Measurements from ENCODE around the gene ZNF407.
"Not testable (repeated sequence)": the region's sequence is repeated elsewhere in the genome, so short reads cannot be mapped to it uniquely, and the experiment has no call there.

Gene ZNF407

GRCh38 chr18:74949611-74950010 is 351.9 kb downstream of the ZNF407 start:
- Histone ChIP-seq H3K9me3 (ENCODE audit: control insufficient read depth, insufficient read depth, low read length) (no peaks in the 10 kb centered on the region), H3K9ac (ENCODE audit: low read depth, low read length) (no peak overlapping the region), H3K4me1 (ENCODE audit: insufficient read depth, low read length) (peaks cover 38% of the 10 kb centered on the region), H3K36me3 (ENCODE audit: insufficient read depth, low read length) (no peaks in the 10 kb centered on the region)

GRCh38 chr18:74950479-74950878 is 352.8 kb downstream of the ZNF407 start:
- H3K4me1 ChIP-seq (ENCODE audit: insufficient read depth, low read length), result peaks cover 38% of the 10 kb centered on the region

GRCh38 chr18:74951165-74951760 is 353.6 kb downstream of the ZNF407 start:
- peaks cover 38% of the 10 kb centered on the region for H3K4me1 ChIP-seq (ENCODE audit: insufficient read depth, low read length)
- H3K9ac ChIP-seq (ENCODE audit: low read depth, low read length), result no peak overlapping the region
- no peaks in the 10 kb centered on the region for H3K36me3 ChIP-seq (ENCODE audit: insufficient read depth, low read length)
- H3K9me3 ChIP-seq (ENCODE audit: control insufficient read depth, insufficient read depth, low read length), result no peaks in the 10 kb centered on the region

More at GRCh38 chr18:74950479-74950878, 352.8 kb downstream of the ZNF407 start:
- H3K36me3 ChIP-seq (ENCODE audit: insufficient read depth, low read length), result no peaks in the 10 kb centered on the region
- no peaks in the 10 kb centered on the region for H3K9me3 ChIP-seq (ENCODE audit: control insufficient read depth, insufficient read depth, low read length)
- H3K9ac ChIP-seq (ENCODE audit: low read depth, low read length), result no peak overlapping the region

- Histone ChIP-seq H3K9me3 (ENCODE audit: control insufficient read depth, insufficient read depth, low read length) (no peaks in the 10 kb centered on the region), H3K4me1 (ENCODE audit: insufficient read depth, low read length) (no peaks in the 10 kb centered on the region), H3K36me3 (ENCODE audit: insufficient read depth, low read length) (no peaks in the 10 kb centered on the region), H3K9ac (ENCODE audit: low read depth, low read length) (no peak overlapping the region)
Measured at GRCh38 chr18:74957588-74958224, 360.0 kb downstream of the ZNF407 start.

- Histone ChIP-seq H3K9me3 (ENCODE audit: control insufficient read depth, insufficient read depth, low read length) (no peaks in the 10 kb centered on the region), H3K4me1 (ENCODE audit: insufficient read depth, low read length) (no peaks in the 10 kb centered on the region), H3K36me3 (ENCODE audit: insufficient read depth, low read length) (no peaks in the 10 kb centered on the region), H3K9ac (ENCODE audit: low read depth, low read length) (no peak overlapping the region)
Measured at GRCh38 chr18:74959216-74959615, 361.5 kb downstream of the ZNF407 start.

GRCh38 chr18:74961596-74961995 is 363.9 kb downstream of the ZNF407 start:
- Histone ChIP-seq H3K9ac (ENCODE audit: low read depth, low read length) (no peak overlapping the region), H3K4me1 (ENCODE audit: insufficient read depth, low read length) (no peaks in the 10 kb centered on the region), H3K9me3 (ENCODE audit: control insufficient read depth, insufficient read depth, low read length) (no peaks in the 10 kb centered on the region), H3K36me3 (ENCODE audit: insufficient read depth, low read length) (no peaks in the 10 kb centered on the region)

- no peaks in the 10 kb centered on the region for H3K36me3 ChIP-seq (ENCODE audit: insufficient read depth, low read length)
- H3K4me1 ChIP-seq (ENCODE audit: insufficient read depth, low read length), result no peaks in the 10 kb centered on the region
- H3K9me3 ChIP-seq (ENCODE audit: control insufficient read depth, insufficient read depth, low read length), result no peaks in the 10 kb centered on the region
- H3K9ac ChIP-seq (ENCODE audit: low read depth, low read length), result no peak overlapping the region
Measured at GRCh38 chr18:74963820-74964446, 366.3 kb downstream of the ZNF407 start.

GRCh38 chr18:74965682-74966081 is 368.0 kb downstream of the ZNF407 start:
- no peaks in the 10 kb centered on the region for H3K4me1 ChIP-seq (ENCODE audit: insufficient read depth, low read length)
- no peaks in the 10 kb centered on the region; the same call in 1 of the 2 replicates for H3K9me3 ChIP-seq (ENCODE audit: control insufficient read depth, insufficient read depth, low read length)
- H3K9ac ChIP-seq (ENCODE audit: low read depth, low read length), result no peak overlapping the region
- no peaks in the 10 kb centered on the region for H3K36me3 ChIP-seq (ENCODE audit: insufficient read depth, low read length)

- Histone ChIP-seq H3K4me1 (ENCODE audit: insufficient read depth, low read length) (no peaks in the 10 kb centered on the region), H3K9ac (ENCODE audit: low read depth, low read length) (no peak overlapping the region), H3K9me3 (ENCODE audit: control insufficient read depth, insufficient read depth, low read length) (no peaks in the 10 kb centered on the region; the same call in 1 of the 2 replicates), H3K36me3 (ENCODE audit: insufficient read depth, low read length) (no peaks in the 10 kb centered on the region)
Measured at GRCh38 chr18:74967438-74967837, 369.8 kb downstream of the ZNF407 start.

- Histone ChIP-seq H3K9ac (ENCODE audit: low read depth, low read length) (no peak overlapping the region), H3K9me3 (ENCODE audit: control insufficient read depth, insufficient read depth, low read length) (no peaks in the 10 kb centered on the region; the same call in 1 of the 2 replicates), H3K36me3 (ENCODE audit: insufficient read depth, low read length) (no peaks in the 10 kb centered on the region), H3K4me1 (ENCODE audit: insufficient read depth, low read length) (no peaks in the 10 kb centered on the region)
Measured at GRCh38 chr18:74967979-74968378, 370.3 kb downstream of the ZNF407 start.

GRCh38 chr18:74971358-74971757 is 373.7 kb downstream of the ZNF407 start:
- not testable (repeated sequence) for H3K4me1 ChIP-seq (ENCODE audit: insufficient read depth, low read length); H3K36me3 ChIP-seq (ENCODE audit: insufficient read depth, low read length); H3K9ac ChIP-seq (ENCODE audit: low read depth, low read length); H3K9me3 ChIP-seq (ENCODE audit: control insufficient read depth, insufficient read depth, low read length)

- H3K9me3 ChIP-seq (ENCODE audit: control insufficient read depth, insufficient read depth, low read length); H3K4me1 ChIP-seq (ENCODE audit: insufficient read depth, low read length); H3K9ac ChIP-seq (ENCODE audit: low read depth, low read length); H3K36me3 ChIP-seq (ENCODE audit: insufficient read depth, low read length): not testable (repeated sequence)
Measured at GRCh38 chr18:74971776-74972175, 374.1 kb downstream of the ZNF407 start.

GRCh38 chr18:74972354-74972753 is 374.7 kb downstream of the ZNF407 start:
- Histone ChIP-seq H3K36me3 (ENCODE audit: insufficient read depth, low read length) (no peaks in the 10 kb centered on the region), H3K4me1 (ENCODE audit: insufficient read depth, low read length) (no peaks in the 10 kb centered on the region), H3K9me3 (ENCODE audit: control insufficient read depth, insufficient read depth, low read length) (no peaks in the 10 kb centered on the region; the same call in 1 of the 2 replicates), H3K9ac (ENCODE audit: low read depth, low read length) (no peak overlapping the region)

GRCh38 chr18:74975001-74975400 is 377.3 kb downstream of the ZNF407 start:
- no peak overlapping the region for H3K9ac ChIP-seq (ENCODE audit: low read depth, low read length)
- H3K36me3 ChIP-seq (ENCODE audit: insufficient read depth, low read length), result no peaks in the 10 kb centered on the region
- H3K4me1 ChIP-seq (ENCODE audit: insufficient read depth, low read length), result no peaks in the 10 kb centered on the region
- no peaks in the 10 kb centered on the region; the same call in 1 of the 2 replicates for H3K9me3 ChIP-seq (ENCODE audit: control insufficient read depth, insufficient read depth, low read length)

- Histone ChIP-seq H3K9ac (ENCODE audit: low read depth, low read length) (no peak overlapping the region), H3K4me1 (ENCODE audit: insufficient read depth, low read length) (no peaks in the 10 kb centered on the region), H3K36me3 (ENCODE audit: insufficient read depth, low read length) (no peaks in the 10 kb centered on the region), H3K9me3 (ENCODE audit: control insufficient read depth, insufficient read depth, low read length) (no peaks in the 10 kb centered on the region)
Measured at GRCh38 chr18:74976331-74976909, 378.8 kb downstream of the ZNF407 start.
